MG63 (cell line): Measurements from ENCODE around the gene SLC34A1. TPM values are rescaled to one million over a fixed set of nuclear protein-coding genes. Genes with fewer than 3 reads are reported as not detected.
"Not testable (repeated sequence)": the region's sequence is repeated elsewhere in the genome, so short reads cannot be mapped to it uniquely, and the experiment has no call there.

Experiments
- DNase-seq: peaks from one replicate; pipeline ENCODE4 v3.0.0-alpha.2; 2020
- H3K27me3 ChIP-seq: fragments of 250-450 bp; sonication (Bioruptor Pico); 2 replicates; pipeline ENCODE4 v1.5.1; 2020; ENCODE audit warnings: mild to moderate bottlenecking, moderate library complexity
- H3K36me3 ChIP-seq: fragments of 250-450 bp; sonication (Bioruptor Pico); 2 replicates; pipeline ENCODE4 v1.5.1; 2020; ENCODE audit warnings: mild to moderate bottlenecking, moderate library complexity
- H3K4me3 ChIP-seq: fragments of 250-450 bp; sonication (Bioruptor Pico); 2 replicates; pipeline ENCODE4 v1.5.1; 2020; ENCODE audit warnings: mild to moderate bottlenecking, moderate library complexity
- H3K9me3 ChIP-seq: fragments of 250-450 bp; sonication (Bioruptor Pico); 2 replicates; pipeline ENCODE4 v1.5.1; 2020; ENCODE audit warnings: mild to moderate bottlenecking, moderate library complexity
- total RNA-seq: library from RNA; depleted of rRNA; stranded (reverse); fragments of >200 nt; shearing (Covaris generic); gene quantifications from 2 replicates; pipeline ENCODE4 v1.2.3, GENCODE V29; 2014; ENCODE audit warnings: low replicate concordance; rRNA removed

Gene SLC34A1, protein sequence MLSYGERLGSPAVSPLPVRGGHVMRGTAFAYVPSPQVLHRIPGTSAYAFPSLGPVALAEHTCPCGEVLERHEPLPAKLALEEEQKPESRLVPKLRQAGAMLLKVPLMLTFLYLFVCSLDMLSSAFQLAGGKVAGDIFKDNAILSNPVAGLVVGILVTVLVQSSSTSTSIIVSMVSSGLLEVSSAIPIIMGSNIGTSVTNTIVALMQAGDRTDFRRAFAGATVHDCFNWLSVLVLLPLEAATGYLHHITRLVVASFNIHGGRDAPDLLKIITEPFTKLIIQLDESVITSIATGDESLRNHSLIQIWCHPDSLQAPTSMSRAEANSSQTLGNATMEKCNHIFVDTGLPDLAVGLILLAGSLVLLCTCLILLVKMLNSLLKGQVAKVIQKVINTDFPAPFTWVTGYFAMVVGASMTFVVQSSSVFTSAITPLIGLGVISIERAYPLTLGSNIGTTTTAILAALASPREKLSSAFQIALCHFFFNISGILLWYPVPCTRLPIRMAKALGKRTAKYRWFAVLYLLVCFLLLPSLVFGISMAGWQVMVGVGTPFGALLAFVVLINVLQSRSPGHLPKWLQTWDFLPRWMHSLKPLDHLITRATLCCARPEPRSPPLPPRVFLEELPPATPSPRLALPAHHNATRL
- not detected in 2 replicates for total RNA-seq

DNA sequence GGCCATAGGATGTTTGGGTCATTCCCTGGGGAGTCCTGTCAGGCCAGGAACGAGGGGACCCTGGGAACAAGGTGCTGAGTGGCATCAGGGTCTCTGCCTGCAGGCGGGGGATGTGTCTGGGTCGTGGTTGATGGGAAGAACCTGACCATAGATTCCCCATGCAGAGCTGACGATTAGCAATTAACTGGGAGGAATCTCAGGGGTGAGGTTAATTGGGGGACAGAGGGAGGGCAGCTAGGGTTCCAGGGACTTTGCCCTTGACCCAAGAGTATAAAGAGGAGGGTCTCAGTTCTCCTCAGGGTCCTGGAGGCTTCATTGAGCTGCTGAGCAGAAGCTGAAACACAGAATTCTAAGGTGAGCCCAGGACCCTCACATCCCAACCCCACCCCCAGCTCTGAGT lies at the start of gene SLC34A1:
Gene SLC34A1, plus strand, starts transcription at position 301 of the 400 bp plus-strand sequence. CDS start 1,308 bp downstream, outside the sequence.
- Histone ChIP-seq H3K27me3 (no peaks in the 10 kb centered on the region), H3K36me3 (no peaks in the 10 kb centered on the region), H3K9me3 (no peaks in the 10 kb centered on the region), H3K4me3 (no peak within 1 kb of the TSS)
- no peak for DNase-seq

DNA sequence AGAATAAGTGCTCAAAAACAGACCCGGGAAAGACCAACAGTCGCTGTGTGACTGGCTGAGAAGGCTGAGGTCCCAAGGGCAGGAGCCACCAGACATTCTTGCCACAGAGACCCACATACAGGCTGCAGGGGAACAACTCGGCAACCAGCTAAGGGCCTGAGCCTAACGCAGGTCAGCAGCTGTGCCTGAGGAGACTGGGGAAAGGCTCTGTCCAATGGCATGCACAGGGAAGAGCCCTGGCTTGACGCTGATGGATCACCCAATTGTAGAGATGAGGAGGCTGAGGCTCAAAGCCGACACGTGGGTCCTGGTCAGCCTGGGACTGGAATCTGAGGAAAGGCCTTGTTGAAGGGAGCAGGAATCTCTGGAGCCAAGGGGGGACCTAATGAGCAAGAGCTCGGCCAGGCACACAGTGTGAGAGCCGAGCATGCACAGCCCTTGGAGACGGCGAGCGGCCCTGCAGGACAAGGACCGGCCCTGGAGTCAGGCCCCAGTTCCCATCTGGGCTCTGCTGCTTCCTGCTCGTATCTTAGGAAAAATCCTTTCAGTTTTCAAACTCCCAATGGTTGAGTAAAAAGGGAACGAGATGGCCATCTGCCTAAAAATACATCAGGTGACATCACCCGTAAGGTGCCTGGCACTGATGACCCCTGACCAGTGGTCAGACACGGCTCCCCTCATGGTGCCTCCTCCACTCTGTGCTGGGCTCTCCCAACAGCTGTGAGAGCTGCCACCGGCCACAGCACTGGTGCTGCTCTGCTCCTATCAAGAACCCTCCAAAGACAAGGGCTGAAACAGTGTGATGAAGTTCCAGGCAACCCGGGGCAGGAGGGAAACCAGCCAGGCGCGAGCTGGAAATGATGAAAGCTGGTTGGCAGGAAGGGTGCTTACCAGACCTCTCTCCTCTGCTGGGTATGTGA lies 49.2 kb upstream of the SLC34A1 start:
- H3K9me3 ChIP-seq, result no peaks in the 10 kb centered on the region
- no peak for DNase-seq
- no peaks in the 10 kb centered on the region for H3K27me3 ChIP-seq
- peaks cover 86% of the 10 kb centered on the region for H3K36me3 ChIP-seq
- H3K4me3 ChIP-seq, result no peak overlapping the region

DNA sequence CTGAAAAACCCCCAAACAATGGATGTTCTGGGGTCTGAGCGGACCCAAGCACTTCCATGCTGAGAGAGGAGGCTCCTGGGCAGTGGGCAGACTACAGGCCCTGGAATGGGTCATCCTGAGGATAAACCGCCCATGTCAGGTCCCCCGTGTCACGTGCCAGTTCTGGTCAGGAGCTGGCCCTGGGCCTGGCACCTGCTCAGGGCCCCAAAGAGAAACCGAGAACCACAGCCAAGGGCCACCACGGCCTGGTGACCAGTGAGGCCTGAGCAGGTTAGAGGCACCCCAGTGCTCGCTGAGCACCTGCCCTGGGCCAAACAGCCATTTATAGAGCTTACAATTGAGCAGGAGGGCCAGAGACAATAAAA lies 48.6 kb upstream of the SLC34A1 start:
- Histone ChIP-seq H3K27me3 (no peaks in the 10 kb centered on the region), H3K4me3 (no peak overlapping the region), H3K9me3 (no peaks in the 10 kb centered on the region), H3K36me3 (peaks cover 88% of the 10 kb centered on the region)
- no peak for DNase-seq

DNA sequence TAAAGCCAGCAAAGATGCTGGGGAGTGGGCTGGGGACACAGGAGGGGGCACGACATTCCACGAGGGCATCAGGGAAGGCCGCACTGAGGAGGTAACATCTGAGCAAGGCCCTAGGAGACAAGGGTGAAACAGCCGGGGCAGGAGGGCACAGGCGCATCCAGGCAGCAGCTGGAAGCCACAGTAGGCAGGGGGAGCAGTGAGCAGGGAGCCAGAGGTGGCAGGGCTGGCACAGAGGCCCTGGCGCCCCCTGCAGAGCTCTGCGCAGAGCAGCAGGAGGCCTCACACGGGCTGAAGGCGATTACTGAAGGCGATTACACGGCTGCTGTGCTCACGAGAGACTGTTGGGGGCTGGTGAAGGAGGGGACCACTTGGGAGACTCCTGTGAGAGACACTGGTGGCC lies 48.1 kb upstream of the SLC34A1 start:
- H3K36me3 ChIP-seq, result peaks cover 88% of the 10 kb centered on the region
- peak; percentile 37 for DNase-seq

DNA sequence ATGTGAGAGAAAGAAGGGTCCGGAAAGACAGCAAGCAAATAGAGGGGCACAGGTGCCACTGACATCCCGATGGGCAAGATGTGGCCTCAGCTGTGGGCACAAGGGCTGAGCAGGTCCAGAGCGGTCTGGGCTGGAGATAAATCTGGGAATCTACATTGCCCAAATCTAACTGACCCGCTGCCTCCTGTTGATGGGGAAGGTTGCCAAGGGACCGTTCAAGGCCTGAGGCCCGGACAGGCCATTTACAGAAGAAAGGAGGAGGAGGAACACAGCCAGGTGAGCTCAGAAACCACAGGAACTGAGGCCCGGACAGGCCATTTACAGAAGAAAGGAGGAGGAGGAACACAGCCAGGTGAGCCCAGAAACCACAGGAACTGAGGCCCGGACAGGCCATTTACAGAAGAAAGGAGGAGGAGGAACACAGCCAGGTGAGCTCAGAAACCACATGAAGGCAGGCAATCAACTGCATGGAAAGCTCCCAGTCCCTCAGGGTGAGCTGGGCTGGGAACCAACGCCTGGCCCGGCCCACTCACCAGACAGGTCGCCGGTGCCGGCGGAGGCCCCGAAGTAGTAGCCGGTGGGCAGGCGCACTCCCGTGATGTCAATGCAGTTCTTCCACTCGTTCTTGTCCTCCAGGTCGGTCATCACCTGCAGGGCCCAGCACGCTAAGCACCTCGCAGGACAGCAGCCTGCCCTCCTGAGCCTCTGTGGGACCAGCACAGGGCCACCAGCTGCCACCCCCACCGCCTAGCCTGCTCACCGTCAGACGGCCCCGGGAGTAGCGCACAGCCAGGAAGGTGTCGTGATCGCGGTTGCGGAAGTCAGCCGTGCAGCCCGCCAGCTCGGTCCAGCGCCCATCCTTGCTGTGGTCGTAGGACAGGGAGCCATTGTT lies 47.4 kb upstream of the SLC34A1 start:
- DNase-seq, result no peak
- no peak overlapping the region for H3K4me3 ChIP-seq
- H3K9me3 ChIP-seq, result no peaks in the 10 kb centered on the region
- H3K36me3 ChIP-seq, result peaks cover 89% of the 10 kb centered on the region
- H3K27me3 ChIP-seq, result no peaks in the 10 kb centered on the region

More for the DNA sequence above, 48.1 kb upstream of the SLC34A1 start:
- H3K27me3 ChIP-seq, result no peaks in the 10 kb centered on the region
- H3K4me3 ChIP-seq, result no peak overlapping the region
- no peaks in the 10 kb centered on the region for H3K9me3 ChIP-seq

DNA sequence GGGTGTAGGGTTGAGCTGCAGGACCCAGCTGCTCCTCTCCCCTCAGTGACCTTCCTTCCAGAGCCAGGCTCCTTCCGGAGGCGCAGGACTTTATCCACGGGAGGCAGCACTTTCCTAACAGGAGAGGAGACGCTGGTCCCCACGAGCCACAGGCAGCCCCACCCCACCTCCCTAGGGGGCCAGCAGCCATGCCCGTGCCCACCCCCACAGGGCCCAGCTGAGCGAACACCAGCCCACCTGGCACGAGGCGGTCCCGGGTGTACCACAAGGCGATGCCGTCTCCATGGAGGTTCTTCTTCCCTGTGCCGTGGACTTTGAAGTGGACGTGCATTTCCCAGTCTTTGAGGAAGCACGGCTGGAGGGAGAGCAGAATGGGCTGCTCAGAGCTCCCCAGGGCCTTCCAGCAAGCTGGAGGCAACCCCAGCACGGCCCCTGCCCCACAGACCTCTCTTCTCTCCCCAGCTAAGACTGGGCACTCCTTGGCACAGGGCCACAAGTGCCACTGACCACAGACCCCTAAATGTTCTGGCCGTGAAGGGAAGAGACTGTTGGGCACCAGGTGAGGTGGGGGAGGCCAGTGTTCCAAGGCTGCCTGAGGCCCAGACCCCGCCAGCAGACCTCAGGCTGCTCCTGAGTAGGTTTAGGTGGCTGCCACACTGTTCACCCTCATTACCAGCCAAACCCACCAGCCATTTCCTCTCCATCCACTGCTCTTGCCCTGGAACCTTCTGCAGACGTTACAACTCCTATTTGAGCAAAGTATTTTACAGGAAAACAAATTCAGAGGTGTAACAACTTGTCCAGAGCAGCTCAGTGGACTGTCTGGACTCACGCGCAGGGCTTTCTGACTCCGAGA lies 45.8 kb upstream of the SLC34A1 start:
- no peak overlapping the region for H3K4me3 ChIP-seq
- no peak for DNase-seq
- peaks cover 87% of the 10 kb centered on the region for H3K36me3 ChIP-seq

DNA sequence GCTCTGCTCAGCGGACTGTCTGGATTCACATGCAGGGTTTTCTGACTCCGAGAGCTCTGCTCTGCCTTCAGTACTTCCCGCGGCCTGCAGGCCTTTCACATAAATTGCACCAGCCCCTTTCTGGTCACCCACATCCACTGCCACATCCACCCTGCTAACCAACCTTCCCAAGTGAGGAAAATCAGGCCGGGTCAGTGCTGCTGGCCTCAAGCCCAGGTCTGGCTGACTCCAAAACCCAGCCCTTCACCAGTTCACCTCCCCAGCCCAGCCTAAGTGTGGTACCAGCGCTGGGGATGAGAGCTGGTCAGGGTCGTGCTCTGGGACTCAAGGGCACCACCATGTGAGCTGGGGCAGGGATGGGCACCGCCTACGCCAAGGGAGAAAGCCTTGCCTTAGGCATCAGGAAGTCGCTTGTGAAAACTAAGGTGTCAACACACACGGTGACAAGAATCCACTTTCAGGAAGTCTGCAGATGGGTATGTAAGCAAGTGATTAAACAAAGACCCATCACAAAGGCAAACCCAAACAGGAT lies 45.1 kb upstream of the SLC34A1 start:
- Histone ChIP-seq H3K27me3 (no peaks in the 10 kb centered on the region), H3K4me3 (no peak overlapping the region), H3K36me3 (peaks cover 84% of the 10 kb centered on the region), H3K9me3 (no peaks in the 10 kb centered on the region)
- no peak for DNase-seq

More for the DNA sequence above, 45.8 kb upstream of the SLC34A1 start:
- H3K27me3 ChIP-seq, result no peaks in the 10 kb centered on the region
- no peaks in the 10 kb centered on the region for H3K9me3 ChIP-seq

DNA sequence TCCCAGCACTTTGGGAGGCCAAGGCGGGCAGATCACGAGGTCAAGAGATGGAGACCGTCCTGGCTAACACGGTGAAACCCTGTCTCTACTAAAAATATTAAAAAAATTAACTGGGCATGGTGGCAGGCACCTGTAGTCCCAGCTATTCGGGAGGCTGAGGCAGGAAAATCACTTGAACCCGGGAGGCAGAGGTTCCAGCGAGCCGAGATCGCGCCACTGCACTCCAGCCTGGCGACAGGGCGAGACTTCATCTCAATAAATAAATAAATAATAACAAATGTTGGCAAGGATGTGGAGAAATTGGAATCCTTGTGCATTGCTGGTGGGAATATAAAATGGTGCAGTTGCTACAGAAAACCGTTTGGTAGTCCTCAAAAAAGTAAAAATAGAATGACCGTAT lies 41.2 kb upstream of the SLC34A1 start:
- not testable (repeated sequence) for H3K9me3 ChIP-seq, DNase-seq, H3K27me3 ChIP-seq, H3K4me3 ChIP-seq
- H3K36me3 ChIP-seq, result peaks cover 72% of the 10 kb centered on the region

DNA sequence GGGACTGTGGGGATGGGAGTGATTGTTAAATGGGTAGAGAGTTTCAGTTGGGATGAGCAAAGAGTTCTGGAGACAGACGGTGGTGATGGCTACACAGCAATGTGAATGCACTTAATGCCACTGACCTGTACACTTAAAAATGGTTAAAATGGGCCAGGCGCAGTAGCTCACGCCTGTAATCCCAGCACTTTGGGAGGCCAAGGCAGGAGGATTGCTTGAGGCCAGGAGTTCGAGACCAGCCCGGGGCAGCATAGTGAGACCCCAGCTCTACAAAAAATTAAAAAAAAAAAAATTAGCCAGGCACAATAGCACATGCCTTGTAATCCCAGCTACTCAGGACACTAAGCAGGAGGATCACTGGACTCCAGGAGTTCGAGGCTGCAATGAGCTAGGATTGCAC lies 40.5 kb upstream of the SLC34A1 start:
- DNase-seq, result no peak
- Histone ChIP-seq H3K9me3 (no peaks in the 10 kb centered on the region), H3K4me3 (no peak overlapping the region), H3K27me3 (no peaks in the 10 kb centered on the region), H3K36me3 (peaks cover 66% of the 10 kb centered on the region)

DNA sequence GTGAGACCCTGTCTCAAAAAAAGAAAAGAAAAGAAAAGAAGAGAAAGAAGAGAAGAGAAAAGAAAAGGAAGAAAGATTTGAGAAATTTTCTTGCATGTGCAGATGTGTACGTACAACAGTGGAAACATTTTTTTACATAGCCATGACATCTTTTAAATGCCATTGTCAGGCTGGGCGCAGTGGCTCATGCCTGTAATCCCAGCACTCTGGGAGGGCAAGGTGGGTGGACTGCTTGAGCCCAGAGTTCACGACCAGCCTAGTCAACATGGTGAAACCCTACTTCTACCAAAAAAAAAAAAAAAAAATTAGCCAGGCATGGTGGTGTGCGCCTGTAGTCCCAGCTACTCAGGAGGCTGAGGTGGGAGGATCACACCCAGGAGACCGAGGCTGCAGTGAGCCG lies 39.3 kb upstream of the SLC34A1 start:
- H3K4me3 ChIP-seq, result no peak overlapping the region
- H3K9me3 ChIP-seq, result no peaks in the 10 kb centered on the region
- no peak for DNase-seq
- no peaks in the 10 kb centered on the region for H3K27me3 ChIP-seq
- peaks cover 66% of the 10 kb centered on the region for H3K36me3 ChIP-seq

DNA sequence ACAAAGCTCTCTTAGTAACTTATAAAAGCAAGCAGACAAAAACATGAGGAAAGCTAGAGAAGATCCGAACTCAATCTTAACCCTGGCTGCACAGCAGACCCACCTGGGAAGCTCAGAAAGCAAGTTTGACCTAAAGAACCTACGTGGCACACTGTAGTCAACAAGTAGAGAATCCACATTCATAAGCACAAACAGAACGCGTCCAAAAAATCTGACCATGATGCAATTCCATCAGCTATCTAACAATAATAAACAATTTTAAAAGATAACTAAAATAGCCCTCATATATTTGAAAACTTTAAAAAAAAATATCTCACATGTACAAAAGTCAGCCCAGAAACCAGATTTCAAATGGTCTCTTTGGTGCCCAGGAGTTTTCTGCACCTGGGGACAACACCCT lies 37.4 kb upstream of the SLC34A1 start:
- peaks cover 60% of the 10 kb centered on the region for H3K36me3 ChIP-seq
- no peaks in the 10 kb centered on the region for H3K27me3 ChIP-seq
- DNase-seq, result no peak
- no peaks in the 10 kb centered on the region for H3K9me3 ChIP-seq
- no peak overlapping the region for H3K4me3 ChIP-seq

DNA sequence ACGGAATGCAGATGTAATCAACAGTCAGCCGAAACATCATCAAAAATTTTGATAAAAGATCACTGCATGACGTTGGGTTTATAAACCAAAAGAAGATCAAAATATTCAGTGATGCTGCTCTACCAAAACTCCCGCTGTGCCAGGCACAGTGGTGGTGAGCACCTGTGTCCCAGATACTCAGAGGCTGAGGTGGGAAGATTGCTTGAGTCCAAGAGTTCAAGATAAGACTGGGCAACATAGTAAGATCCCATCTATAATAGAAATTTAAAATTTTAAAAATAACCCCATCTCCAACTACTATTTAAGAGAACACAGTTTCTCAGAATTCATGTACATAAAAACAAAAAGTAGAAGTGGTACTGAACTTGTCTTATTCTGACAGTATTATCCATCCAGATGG lies 36.5 kb upstream of the SLC34A1 start:
- no peaks in the 10 kb centered on the region for H3K9me3 ChIP-seq
- peaks cover 55% of the 10 kb centered on the region for H3K36me3 ChIP-seq

DNA sequence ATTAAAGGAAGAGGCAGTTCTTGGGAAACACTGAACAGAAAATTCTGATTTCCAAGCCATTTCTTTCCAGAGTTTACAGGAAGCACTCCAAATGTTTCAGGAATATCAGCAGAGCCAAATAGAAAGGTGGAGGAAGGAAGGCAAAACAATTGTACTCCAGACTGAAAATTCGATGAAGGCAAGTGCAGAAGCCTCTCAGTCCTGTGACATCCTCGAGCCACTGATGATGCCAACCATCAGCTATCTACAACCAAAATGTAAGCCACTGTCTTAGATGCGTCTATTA lies 34.9 kb upstream of the SLC34A1 start:
- H3K36me3 ChIP-seq, result peaks cover 42% of the 10 kb centered on the region
- no peak for DNase-seq
- no peak overlapping the region for H3K4me3 ChIP-seq
- no peaks in the 10 kb centered on the region for H3K27me3 ChIP-seq
- H3K9me3 ChIP-seq, result no peaks in the 10 kb centered on the region

More for the DNA sequence above, 36.5 kb upstream of the SLC34A1 start:
- H3K27me3 ChIP-seq, result no peaks in the 10 kb centered on the region
- H3K4me3 ChIP-seq, result no peak overlapping the region
- DNase-seq, result no peak

DNA sequence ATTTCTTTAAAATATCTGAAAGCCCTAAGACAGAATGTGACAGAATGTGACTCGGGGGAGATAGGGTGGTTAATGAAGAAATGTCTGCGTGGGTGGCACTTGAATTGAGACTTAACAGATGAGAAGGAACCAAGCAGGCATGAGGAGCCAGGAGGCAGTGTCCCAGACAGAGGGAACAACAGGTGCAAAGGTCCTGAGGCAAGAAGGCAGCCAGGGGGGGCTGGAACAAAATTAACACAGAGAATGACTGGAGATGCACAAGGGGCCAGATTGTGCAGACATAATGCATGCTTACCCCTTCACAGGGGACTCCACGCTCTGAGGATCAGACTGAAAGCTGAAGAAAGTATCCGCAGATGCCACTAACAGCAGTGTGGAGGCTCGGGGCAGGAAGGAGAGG lies 34.5 kb upstream of the SLC34A1 start:
- Histone ChIP-seq H3K36me3 (peaks cover 37% of the 10 kb centered on the region), H3K9me3 (no peaks in the 10 kb centered on the region), H3K4me3 (no peak overlapping the region), H3K27me3 (no peaks in the 10 kb centered on the region)
- no peak for DNase-seq

DNA sequence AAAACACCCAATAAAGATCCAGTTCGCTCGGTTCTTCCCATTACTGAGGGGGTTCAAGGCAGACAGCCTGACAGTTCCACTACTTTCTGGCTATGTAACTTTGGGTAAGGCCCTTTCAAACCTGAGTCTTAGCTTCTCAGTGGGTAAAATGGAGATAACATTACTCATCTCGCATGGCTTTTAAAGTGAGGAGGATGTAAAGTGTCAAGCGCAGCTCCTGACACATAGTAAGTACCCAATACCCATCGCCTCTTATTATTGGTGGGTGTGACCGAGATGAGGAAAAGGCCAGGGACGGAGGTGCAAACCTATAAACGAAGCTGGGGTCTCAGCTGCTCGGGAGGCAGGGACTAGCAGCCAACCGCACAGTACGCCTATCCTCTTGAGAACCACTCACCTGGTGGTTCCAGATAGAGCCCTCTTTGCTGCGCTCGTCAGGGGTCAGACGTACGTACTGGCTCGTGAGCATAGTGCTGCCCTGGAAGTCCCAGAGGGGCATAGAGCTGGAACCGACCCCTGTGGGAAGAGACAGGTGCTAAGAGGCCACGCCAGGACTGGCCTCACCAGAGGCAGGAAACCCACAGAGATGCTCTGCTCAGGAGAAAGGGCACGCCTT lies 33.4 kb upstream of the SLC34A1 start:
- peaks cover 3% of the 10 kb centered on the region; the same call in 1 of the 2 replicates for H3K9me3 ChIP-seq
- DNase-seq, result no peak
- H3K36me3 ChIP-seq, result peaks cover 34% of the 10 kb centered on the region
- H3K27me3 ChIP-seq, result no peaks in the 10 kb centered on the region
- H3K4me3 ChIP-seq, result peak overlapping the region; percentile 79
